Measurements from ENCODE around the gene WDR45B.

WDR45B gene

GRCh38 chr17:82609655-82610054, 38.6 kb downstream of the WDR45B start:
- Histone ChIP-seq H3K27ac (no peak overlapping the region), H3K4me3 (no peak overlapping the region)

- Histone ChIP-seq H3K4me3 (no peak overlapping the region), H3K27ac (no peak overlapping the region)
These were observed 39.4 kb downstream of the WDR45B start for GRCh38 chr17:82608816-82609215.

DNA sequence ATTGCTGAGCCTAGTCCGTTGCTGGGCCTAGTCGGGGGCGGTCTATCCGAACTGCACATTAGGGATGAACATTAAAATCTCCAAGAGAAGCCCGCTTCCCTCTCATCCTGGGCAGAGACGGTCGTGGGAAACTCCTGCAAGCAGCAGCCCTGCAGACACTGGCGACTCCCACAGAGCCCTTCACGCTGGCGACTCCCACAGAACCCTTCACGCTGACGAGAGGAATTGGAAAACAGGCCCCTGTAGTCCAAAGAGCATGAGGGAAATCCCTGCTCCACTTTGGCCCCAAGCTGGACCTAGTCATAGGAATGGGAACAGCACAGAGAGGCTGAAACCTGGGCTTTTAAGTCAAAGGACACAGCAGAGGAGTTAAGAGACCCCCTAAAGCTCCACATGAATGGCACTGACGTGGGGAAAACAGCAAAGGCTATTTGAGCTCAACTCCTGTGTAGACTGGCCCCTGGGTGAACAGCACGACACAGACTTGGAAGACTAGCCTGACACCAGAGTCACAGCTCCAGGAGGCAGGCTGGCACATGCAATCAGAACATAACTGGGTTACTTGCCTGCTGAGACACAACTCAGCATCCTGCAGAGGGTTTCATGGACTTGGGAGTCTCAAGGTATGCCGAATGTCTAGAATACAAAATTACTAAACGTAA, 42.2 kb downstream of the WDR45B start:
- H3K4me3 ChIP-seq: no peak overlapping the region
- peak overlapping the region in 5 of 21 experiments; percentile 5 to 58 (median 23) for H3K27ac ChIP-seq

- Histone ChIP-seq H3K4me3 (no peak overlapping the region), H3K27ac (no peak overlapping the region)
These were observed 43.7 kb downstream of the WDR45B start for GRCh38 chr17:82604532-82604931.

- H3K4me3 ChIP-seq: no peak overlapping the region
- peak overlapping the region in 6 of 21 experiments; percentile 24 to 49 (median 27) for H3K27ac ChIP-seq
These were observed 44.2 kb downstream of the WDR45B start for GRCh38 chr17:82603981-82604448.

DNA sequence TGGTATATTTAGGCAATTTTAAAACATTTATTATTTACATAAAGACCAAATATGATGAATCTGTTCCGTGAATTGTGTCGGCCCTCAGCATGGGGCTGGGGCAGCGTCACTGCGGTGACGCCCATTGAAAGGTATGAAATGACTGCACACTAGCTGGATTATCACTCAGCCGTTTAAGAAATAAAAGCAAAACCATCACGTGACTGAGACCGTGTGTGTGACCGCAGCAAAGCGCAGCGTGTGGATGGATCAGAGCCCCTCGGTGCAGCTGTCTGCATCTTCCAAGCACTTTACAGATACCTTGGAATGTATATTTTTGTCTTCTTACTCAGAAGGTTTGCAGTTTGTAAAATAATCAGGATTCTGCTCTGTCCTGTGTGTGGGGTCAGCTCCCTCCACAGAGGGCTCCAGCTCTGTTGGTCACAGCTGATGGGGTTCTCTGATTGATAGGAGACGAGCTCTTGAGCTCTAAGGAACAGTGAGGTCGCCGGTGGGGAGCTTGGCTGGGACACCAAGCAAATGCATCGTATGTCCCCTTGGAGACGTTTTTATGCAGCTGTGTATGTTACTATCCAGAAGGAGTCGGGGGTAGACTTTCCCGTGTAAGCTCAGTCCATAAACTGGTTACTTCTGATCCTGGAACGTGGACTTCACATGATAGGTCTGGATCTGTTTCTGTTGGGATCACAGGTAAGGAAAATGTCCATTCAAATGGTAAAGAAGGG, 45.1 kb downstream of the WDR45B start:
- no peak overlapping the region for H3K27ac ChIP-seq
- no peak overlapping the region for H3K4me3 ChIP-seq

GRCh38 chr17:82602487-82602886, 45.8 kb downstream of the WDR45B start:
- Histone ChIP-seq H3K4me3 (no peak overlapping the region), H3K27ac (no peak overlapping the region)

GRCh38 chr17:82601447-82602000, 46.7 kb downstream of the WDR45B start:
- Histone ChIP-seq H3K27ac (no peak overlapping the region), H3K4me3 (no peak overlapping the region)

GRCh38 chr17:82600731-82601446, 47.4 kb downstream of the WDR45B start:
- Histone ChIP-seq H3K4me3 (no peak overlapping the region), H3K27ac (no peak overlapping the region)

GRCh38 chr17:82599674-82600661, 48.3 kb downstream of the WDR45B start:
- H3K27ac ChIP-seq: no peak overlapping the region
- no peak overlapping the region for H3K4me3 ChIP-seq

- H3K4me3 ChIP-seq: no peak overlapping the region
- H3K27ac ChIP-seq: peak overlapping the region in 2 of 21 experiments; percentile 3 to 16
These were observed 49.8 kb downstream of the WDR45B start for GRCh38 chr17:82598256-82599119.

- H3K27ac ChIP-seq: no peak overlapping the region
- no peak overlapping the region for H3K4me3 ChIP-seq
These were observed 51.2 kb downstream of the WDR45B start for GRCh38 chr17:82596837-82597672.

DNA sequence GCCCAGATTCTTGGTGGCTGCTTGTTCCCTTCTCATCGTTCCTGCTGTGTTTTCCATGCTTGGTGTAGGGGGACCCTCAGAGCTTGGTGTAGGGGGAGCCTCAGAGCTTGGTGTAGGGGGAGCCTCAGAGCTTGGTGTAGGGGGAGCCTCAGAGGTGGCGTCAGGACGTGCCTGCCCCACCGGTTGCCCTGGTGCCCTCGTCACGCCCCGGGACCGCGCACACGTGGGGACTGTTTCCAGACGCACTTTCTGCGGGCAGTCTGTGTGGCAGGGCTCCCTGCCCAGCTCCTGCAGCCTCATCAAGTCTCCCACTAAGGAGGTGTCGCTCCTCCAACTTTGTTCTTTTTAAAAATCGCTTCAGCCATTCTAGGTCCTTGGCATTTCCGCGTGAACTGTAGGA, 51.9 kb downstream of the WDR45B start:
- H3K4me3 ChIP-seq: no peak overlapping the region
- H3K27ac ChIP-seq: no peak overlapping the region

DNA sequence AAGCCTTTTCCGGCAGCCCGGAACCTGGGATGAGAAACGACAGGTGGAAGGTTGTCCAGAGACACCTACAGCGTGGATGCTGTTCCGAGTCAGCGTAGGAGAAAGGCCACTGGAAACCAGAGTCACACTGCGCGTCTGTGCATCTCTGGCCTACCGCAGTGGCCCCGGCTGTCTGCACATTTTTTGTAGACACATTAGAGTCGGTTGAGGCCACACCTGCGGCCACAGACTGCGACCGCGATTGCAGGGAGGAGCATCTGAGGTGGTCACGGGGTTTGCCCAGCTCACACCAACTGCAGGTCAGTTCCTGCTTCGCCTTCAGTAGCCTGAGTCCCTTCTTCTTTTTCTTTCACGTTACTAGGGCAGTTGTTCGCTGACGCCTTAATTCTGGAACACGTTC, 52.4 kb downstream of the WDR45B start:
- Histone ChIP-seq H3K27ac (no peak overlapping the region), H3K4me3 (no peak overlapping the region)

DNA sequence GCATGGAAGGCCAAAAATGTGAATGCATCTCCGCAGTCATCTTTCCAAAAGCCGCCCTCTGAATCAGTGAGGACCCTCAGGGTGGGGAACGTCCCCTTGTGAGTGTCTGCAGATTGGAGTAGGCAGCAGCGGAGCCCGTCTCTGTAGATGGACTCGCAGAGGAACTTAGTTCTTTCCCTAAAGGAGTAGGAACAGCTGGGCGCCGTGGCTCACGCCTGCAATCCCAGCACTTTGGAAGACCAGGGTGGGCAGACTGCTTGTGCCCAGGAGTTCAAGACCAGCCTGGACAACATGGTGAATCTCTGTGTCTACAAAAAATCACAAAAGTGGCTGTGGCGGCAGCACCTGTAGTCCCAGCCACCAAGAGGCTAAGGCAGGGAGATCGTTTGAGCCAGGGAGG, 53.7 kb downstream of the WDR45B start:
- Histone ChIP-seq H3K27ac (no peak overlapping the region), H3K4me3 (no peak overlapping the region)

DNA sequence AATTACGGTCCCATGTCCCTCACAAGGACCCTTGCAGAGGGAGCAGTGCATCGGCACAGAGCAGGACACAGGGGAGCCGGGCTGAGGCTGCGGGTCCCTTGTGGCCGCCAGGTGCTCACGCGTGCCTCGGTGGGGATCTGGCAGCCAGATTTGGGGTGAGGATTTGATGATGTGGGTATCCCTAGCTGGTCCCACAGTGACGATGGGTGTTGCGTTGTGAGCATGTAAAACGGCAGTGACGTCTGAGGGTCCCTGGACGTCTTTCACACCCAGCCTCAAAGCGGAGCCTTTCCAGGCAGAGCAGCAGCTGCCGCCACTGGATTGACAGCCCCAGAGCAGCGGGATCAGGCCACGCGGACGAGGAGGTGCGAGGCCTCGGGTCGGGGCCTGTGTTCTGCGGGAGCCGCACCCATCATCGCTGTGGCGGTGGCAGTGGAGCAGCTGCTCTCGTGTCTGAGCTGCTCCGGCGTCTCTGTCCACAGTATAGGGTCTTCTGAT, 54.6 kb downstream of the WDR45B start:
- H3K4me3 ChIP-seq: peak overlapping the region; percentile 28 to 61 (median 42)
- H3K27ac ChIP-seq: peak overlapping the region in 20 of 21 experiments; percentile 40 to 92 (median 86)
